Stomach (tissue), 4 donors: ENCODE measurements around the gene SIN3B.

Experiments used
- EP300 ChIP-seq: sonication (generic); formaldehyde crosslinking; IDR thresholded peaks from one replicate; pipeline ENCODE4 v1.6.1; 2017; ENCODE audit warnings: antibody characterized with exemption
- POLR2A ChIP-seq, 4 donors: fragments of 450-650 bp; IDR thresholded peaks; one replicate each; pipeline ENCODE4 v1.6.1; 2016; ENCODE audit warnings: antibody characterized with exemption in 4 of 4, control low read depth in 2 of 4, mild to moderate bottlenecking in 1 of 4, moderate library complexity in 1 of 4

DNA sequence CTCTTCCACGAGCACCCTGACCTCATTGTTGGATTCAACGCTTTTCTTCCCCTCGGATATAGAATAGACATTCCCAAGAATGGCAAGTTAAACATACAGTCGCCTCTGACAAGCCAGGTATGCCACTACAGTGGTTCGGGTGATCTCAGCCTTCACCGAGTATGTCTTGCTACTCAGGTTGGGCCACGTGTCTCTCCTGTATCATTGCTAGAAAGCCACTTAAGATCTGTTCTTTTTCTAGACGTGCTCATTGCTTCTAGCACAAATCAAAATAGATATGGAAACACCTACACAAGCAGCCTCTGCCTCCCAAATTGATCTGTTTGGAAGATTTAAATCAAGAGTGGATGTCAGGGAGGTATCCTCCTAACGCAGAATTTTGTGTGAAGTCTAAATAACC is 2.3 kb downstream of the SIN3B start:
- TF ChIP-seq EP300 = no peak
- no peak for TF ChIP-seq POLR2A (IDR thresholded peaks at IDR 0.05)
